Measurements from ENCODE around the gene CYP39A1.
"Not testable (repeated sequence)": the region's sequence is repeated elsewhere in the genome, so short reads cannot be mapped to it uniquely, and the experiment has no call there.

Gene CYP39A1

GRCh38 chr6:46651816-46652215, 802 bp downstream of the CYP39A1 start:
- Histone ChIP-seq H2AFZ (ENCODE audit: low read length) (no peak overlapping the region), H3K36me3 (ENCODE audit: insufficient read depth, low read length) (no peaks in the 10 kb centered on the region), H3K9me2 (replicated peaks; ENCODE audit: low read depth, low read length) (no peaks in the 10 kb centered on the region), H3K4me2 (ENCODE audit: low read depth, low read length, poor library complexity, severe bottlenecking) (no peak overlapping the region), H3K79me2 (ENCODE audit: insufficient read depth, low read length) (no peaks in the 10 kb centered on the region), H3K27me3 (ENCODE audit: insufficient read depth, low read length, poor library complexity, severe bottlenecking) (no peaks in the 10 kb centered on the region), H3K4me3 (ENCODE audit: low read length, poor library complexity, severe bottlenecking) (no peak overlapping the region), H4K20me1 (ENCODE audit: insufficient read depth, low read length, poor library complexity, severe bottlenecking) (no peaks in the 10 kb centered on the region), H3K4me1 (ENCODE audit: insufficient read depth, low read length, poor library complexity, severe bottlenecking) (no peaks in the 10 kb centered on the region), H3K9me3 (ENCODE audit: insufficient read depth, low read depth, low read length) (no peaks in the 10 kb centered on the region), H3K9ac (ENCODE audit: low read depth, low read length, poor library complexity, severe bottlenecking) (no peak overlapping the region), H3F3A (ENCODE audit: low read depth) (no peaks in the 10 kb centered on the region)
- no peak for TF ChIP-seq CTCF (conservative IDR thresholded peaks at IDR 0.05; ENCODE audit: low read length)
- TF ChIP-seq EZH2phosphoT487 (IDR thresholded peaks at IDR 0.05; ENCODE audit: borderline replicate concordance), result no peak

DNA sequence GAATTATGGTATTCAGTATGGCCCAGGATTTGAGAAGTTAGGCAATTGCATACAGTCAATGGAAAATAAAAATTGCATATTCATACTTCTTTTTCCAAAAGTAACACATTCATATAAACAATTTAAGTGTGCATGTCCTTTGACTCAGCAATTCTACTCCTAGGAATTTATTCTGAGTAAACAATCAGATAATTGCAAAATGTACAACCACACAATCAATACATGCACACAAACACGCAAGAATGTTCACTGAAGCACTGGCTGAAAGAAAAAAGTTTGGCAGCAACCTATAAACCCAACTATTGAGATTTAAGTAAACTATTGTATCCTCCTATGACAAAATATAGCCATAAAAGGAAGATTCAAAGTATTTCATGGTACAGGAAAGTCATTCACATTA, 1.6 kb downstream of the CYP39A1 start:
- Histone ChIP-seq H3K4me1 (ENCODE audit: insufficient read depth, low read length, poor library complexity, severe bottlenecking) (no peaks in the 10 kb centered on the region), H3F3A (ENCODE audit: low read depth) (no peaks in the 10 kb centered on the region), H3K79me2 (ENCODE audit: insufficient read depth, low read length) (no peaks in the 10 kb centered on the region), H3K9me2 (replicated peaks; ENCODE audit: low read depth, low read length) (no peaks in the 10 kb centered on the region), H2AFZ (ENCODE audit: low read length) (no peak overlapping the region), H3K4me3 (ENCODE audit: low read length, poor library complexity, severe bottlenecking) (no peak overlapping the region), H4K20me1 (ENCODE audit: insufficient read depth, low read length, poor library complexity, severe bottlenecking) (no peaks in the 10 kb centered on the region), H3K9ac (ENCODE audit: low read depth, low read length, poor library complexity, severe bottlenecking) (no peak overlapping the region), H3K9me3 (ENCODE audit: insufficient read depth, low read depth, low read length) (no peaks in the 10 kb centered on the region), H3K27me3 (ENCODE audit: insufficient read depth, low read length, poor library complexity, severe bottlenecking) (no peaks in the 10 kb centered on the region), H3K36me3 (ENCODE audit: insufficient read depth, low read length) (no peaks in the 10 kb centered on the region), H3K4me2 (ENCODE audit: low read depth, low read length, poor library complexity, severe bottlenecking) (no peak overlapping the region)
- TF ChIP-seq CTCF (conservative IDR thresholded peaks at IDR 0.05; ENCODE audit: low read length), result no peak
- no peak for TF ChIP-seq EZH2phosphoT487 (IDR thresholded peaks at IDR 0.05; ENCODE audit: borderline replicate concordance)

GRCh38 chr6:46648869-46649492, 3.6 kb downstream of the CYP39A1 start:
- no peaks in the 10 kb centered on the region for H3K27me3 ChIP-seq (ENCODE audit: insufficient read depth, low read length, poor library complexity, severe bottlenecking)
- H3K9ac ChIP-seq (ENCODE audit: low read depth, low read length, poor library complexity, severe bottlenecking), result no peak overlapping the region
- no peak overlapping the region for H3K4me3 ChIP-seq (ENCODE audit: low read length, poor library complexity, severe bottlenecking)
- H2AFZ ChIP-seq (ENCODE audit: low read length), result no peak overlapping the region
- H3K4me1 ChIP-seq (ENCODE audit: insufficient read depth, low read length, poor library complexity, severe bottlenecking), result no peaks in the 10 kb centered on the region
- H3K9me3 ChIP-seq (ENCODE audit: insufficient read depth, low read depth, low read length), result no peaks in the 10 kb centered on the region
- H3F3A ChIP-seq (ENCODE audit: low read depth), result no peaks in the 10 kb centered on the region
- no peaks in the 10 kb centered on the region for H3K79me2 ChIP-seq (ENCODE audit: insufficient read depth, low read length)
- H3K4me2 ChIP-seq (ENCODE audit: low read depth, low read length, poor library complexity, severe bottlenecking), result no peak overlapping the region
- no peaks in the 10 kb centered on the region for H3K9me2 ChIP-seq (replicated peaks; ENCODE audit: low read depth, low read length)
- H3K36me3 ChIP-seq (ENCODE audit: insufficient read depth, low read length), result no peaks in the 10 kb centered on the region
- no peak for TF ChIP-seq EZH2phosphoT487 (IDR thresholded peaks at IDR 0.05; ENCODE audit: borderline replicate concordance)
- TF ChIP-seq CTCF (conservative IDR thresholded peaks at IDR 0.05; ENCODE audit: low read length), result no peak
- H4K20me1 ChIP-seq (ENCODE audit: insufficient read depth, low read length, poor library complexity, severe bottlenecking), result no peaks in the 10 kb centered on the region

- H4K20me1 ChIP-seq (ENCODE audit: insufficient read depth, low read length, poor library complexity, severe bottlenecking); H3K9me3 ChIP-seq (ENCODE audit: insufficient read depth, low read depth, low read length); H3K4me2 ChIP-seq (ENCODE audit: low read depth, low read length, poor library complexity, severe bottlenecking); H3K4me1 ChIP-seq (ENCODE audit: insufficient read depth, low read length, poor library complexity, severe bottlenecking); H3K9ac ChIP-seq (ENCODE audit: low read depth, low read length, poor library complexity, severe bottlenecking); H2AFZ ChIP-seq (ENCODE audit: low read length); H3F3A ChIP-seq (ENCODE audit: low read depth); H3K9me2 ChIP-seq (replicated peaks; ENCODE audit: low read depth, low read length); H3K4me3 ChIP-seq (ENCODE audit: low read length, poor library complexity, severe bottlenecking); H3K27me3 ChIP-seq (ENCODE audit: insufficient read depth, low read length, poor library complexity, severe bottlenecking); H3K79me2 ChIP-seq (ENCODE audit: insufficient read depth, low read length); H3K36me3 ChIP-seq (ENCODE audit: insufficient read depth, low read length): not testable (repeated sequence)
Observed at GRCh38 chr6:46648108-46648507, 4.5 kb downstream of the CYP39A1 start.
